GM12872 (cell line): ENCODE measurements around the gene MSI1.

Source experiments
- TF ChIP-seq, protein P1 (sequence below): IDR thresholded peaks from 3 replicates; pipeline ENCODE4 v1.5.1; 2011; ENCODE audit warnings: low read depth, mild to moderate bottlenecking, low read length, moderate library complexity; ENCODE audit not compliant: insufficient read depth

The MSI1 gene

DNA sequence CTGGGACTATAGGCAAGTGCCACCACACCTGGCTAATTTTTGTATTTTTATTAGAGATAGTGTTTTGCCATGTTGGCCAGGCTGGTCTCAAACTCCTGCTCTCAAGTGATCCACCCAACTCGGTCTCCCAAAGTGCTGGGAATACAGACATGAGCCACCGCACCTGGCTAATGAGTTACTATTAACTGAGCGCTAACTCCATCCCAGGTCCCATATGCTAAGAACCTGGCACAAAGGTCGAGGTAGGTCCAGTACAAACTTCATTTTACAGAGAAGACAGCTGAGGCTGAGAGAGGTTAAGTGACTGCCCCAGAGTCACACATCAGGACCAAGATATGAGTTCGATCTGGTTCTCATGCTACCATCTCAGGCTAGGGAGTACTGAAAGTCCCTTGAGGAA, 36.9 kb downstream of the MSI1 start:
- TF ChIP-seq, protein P1, sequence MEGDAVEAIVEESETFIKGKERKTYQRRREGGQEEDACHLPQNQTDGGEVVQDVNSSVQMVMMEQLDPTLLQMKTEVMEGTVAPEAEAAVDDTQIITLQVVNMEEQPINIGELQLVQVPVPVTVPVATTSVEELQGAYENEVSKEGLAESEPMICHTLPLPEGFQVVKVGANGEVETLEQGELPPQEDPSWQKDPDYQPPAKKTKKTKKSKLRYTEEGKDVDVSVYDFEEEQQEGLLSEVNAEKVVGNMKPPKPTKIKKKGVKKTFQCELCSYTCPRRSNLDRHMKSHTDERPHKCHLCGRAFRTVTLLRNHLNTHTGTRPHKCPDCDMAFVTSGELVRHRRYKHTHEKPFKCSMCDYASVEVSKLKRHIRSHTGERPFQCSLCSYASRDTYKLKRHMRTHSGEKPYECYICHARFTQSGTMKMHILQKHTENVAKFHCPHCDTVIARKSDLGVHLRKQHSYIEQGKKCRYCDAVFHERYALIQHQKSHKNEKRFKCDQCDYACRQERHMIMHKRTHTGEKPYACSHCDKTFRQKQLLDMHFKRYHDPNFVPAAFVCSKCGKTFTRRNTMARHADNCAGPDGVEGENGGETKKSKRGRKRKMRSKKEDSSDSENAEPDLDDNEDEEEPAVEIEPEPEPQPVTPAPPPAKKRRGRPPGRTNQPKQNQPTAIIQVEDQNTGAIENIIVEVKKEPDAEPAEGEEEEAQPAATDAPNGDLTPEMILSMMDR = no peak

DNA sequence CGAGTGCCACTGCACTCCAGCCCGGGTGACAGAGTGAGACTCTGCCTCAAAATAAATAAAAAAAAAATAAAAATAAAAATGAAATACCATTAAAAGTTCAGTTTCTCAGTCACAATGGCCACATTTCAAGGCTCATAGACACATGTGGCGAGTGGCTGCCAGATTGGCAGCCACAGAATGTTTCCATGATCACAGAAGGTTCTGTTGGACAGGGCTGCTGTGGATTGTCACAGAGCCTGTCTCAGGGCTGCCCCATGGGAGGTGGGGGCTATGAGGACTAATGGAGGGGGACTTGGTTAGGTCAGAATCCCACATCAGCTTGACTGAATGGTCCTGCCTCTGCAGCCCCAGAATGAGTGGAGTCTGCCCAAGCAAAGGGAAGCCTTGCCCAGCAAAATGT, 37.6 kb downstream of the MSI1 start:
- TF ChIP-seq, protein P1 = no peak

DNA sequence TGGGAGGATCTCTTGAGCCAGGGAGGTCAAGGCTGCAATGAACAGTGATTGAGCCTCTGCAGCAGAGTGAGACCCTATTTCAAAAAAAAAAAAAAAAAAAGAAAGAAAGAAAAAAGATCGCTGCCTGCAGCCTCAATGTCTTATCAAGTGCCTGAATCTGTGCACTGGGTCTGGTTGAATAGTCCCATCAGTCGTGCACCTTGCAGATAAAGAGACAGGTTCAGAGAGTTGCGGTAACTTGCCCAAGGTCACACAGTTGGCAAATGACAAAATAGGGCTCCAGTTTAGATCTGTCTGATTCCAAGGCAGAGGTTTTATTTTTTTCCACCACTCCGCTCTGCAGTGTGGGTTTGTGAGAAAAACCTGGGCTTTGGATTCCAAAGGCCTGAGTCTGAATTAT, 40.7 kb downstream of the MSI1 start:
- TF ChIP-seq, protein P1 = no peak

DNA sequence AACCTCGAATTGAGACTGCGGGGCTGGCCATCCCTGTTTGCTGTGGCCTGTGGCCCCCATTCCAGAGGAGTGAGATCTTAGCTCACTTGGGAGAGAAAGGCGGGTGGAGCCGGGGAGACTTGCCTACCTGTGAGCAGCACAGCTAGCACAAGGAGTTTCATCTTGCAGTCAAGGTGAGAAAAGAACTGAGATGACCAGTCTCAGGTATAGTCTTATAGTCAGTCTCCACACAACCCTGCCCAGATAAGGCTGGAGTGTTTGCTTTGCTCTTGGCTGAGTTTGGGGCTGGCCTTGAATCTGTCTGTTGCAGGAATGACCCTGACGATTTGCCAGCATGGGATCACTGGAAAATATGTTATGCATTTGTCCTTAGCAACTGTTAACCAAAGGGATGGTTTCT, 41.4 kb downstream of the MSI1 start, which contains the start of gene PLA2G1B:
TSS of gene PLA2G1B (minus strand) at position 187 of the 400 bp plus-strand sequence. CDS start at position 161, 26 bp downstream.
- TF ChIP-seq, protein P1 = no peak

DNA sequence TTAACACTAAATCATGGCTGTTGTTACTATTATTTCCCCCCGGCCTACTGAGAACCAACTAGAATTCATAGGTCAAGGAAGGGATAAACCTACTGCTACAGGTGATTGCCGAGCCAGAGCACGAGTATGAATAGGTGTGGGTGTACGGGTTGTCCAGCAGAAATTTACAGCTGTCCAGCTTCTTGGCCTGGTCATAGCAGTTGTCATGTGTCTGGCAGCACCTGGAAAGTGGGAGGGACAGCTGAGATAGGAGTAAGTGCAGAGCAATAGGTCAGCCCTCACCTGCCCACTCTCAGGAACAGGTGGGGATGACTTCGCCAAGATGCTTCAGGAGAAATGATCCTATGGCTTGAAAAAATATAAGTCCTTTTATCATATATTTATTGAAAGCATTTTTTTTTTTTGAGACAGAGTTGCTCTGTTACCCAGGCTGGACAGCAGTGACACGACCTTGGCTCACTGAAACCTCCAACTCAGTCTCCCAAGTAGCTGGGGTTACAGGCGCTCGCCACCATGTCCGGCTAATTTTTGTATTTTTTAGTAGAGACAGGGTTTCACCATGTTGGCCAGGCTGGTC, 44.0 kb downstream of the MSI1 start:
- TF ChIP-seq, protein P1 = no peak

DNA sequence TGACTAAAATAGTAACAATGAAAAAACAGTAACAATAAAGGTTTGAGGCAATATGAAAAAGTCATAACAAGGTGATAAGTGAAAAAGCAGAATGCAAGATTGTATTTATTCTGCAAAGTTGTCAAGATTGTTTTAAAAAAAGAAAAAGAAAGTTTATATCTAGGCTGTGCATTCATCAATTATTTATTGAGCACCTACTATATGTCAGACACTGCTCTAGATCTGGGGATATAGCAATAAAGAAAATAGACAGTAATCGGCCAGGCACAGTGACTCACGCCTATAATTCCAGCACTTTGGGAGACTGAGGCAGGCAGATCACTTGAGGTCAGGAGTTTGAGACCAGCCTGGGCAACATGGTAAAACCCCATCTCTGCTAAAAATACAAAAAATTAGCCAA, 45.2 kb downstream of the MSI1 start:
- TF ChIP-seq, protein P1 = no peak

DNA sequence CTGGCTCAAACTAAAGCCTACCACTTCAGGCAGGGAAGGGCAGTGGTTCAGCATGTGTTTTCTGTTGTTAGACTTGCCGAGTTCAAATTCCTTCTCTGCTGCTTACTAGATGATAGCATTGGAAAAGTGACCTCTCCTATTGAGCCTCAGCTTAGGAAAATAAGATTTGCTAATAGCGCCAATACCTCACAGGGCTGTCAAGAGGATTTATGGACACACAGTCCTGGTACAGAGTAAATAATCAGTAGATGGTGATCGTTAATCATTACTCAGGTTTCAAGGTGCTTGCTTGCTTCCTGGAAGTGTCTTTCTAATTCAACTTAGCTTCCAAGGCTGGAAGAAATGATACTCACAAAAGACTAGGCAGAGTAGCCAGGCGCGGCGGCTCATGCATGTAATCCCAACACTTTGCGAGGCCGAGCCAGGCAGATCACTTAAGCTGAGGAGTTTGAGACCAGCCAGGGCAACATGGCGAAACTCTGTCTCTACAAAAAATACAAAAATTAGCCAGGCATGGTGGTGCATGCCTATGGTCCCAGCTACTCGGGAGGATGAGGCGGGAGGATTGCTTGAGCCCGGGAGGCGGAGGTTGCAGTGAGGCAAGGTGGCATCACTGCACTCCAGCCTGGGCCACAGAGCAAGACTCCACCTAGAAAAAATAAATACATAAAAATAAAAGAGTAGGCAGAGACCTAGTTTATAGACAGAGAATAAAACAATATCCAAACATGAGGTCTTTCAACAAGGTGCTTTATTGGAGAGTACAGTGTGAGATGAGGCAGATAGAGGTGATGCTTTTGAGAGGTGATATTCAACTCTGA, 47.4 kb downstream of the MSI1 start:
- TF ChIP-seq, protein P1 = no peak
